GM21528 (cell line): ENCODE measurements around the gene MCRIP1.
"Not testable (repeated sequence)": the region's sequence is repeated elsewhere in the genome, so short reads cannot be mapped to it uniquely, and the experiment has no call there.

Experiments
- ATAC-seq: cut with Tn5 transposase; IDR thresholded peaks from one replicate; pipeline ENCODE4 v1.9.1; 2021; ENCODE audit warnings: mild to moderate bottlenecking, moderate library complexity; ENCODE audit not compliant: unreplicated experiment, low FRiP score

Gene MCRIP1

DNA sequence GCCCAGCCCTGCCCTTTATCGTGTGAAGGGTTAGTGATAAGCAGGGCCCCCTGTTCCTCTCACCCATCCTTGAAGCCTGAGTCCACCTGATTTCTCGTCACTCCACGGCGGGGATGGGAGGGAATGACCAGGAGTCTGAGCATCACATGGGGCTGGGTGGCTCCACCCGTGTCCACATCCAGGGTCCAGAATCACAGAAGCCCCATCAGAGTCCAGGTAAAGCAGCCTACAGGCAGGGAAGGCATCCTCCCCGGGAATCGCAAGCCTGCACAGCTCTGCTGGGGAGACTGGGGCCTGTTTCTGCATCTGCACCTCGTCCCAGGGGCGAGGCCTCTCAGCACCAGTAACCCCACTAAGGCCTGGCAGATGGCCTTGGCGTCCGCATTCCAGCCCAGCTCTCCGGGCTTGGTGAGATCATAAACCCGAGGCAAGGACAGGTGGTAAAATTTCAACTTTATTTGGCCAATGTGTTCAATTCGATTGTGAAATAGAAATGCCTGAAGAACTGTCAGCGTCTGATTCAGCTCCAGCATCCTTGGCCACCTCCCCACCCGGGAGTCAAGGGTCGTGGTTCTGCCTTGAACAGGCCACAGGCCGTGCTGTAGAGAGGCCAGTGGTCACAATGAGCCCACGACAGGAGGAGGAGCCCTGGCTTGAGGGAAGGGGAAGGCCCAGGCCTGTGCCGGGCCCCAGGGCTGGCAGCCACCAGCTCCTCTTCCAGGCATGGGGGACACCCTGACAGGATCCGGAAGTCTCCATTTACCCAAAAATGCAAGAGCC is 9.8 kb upstream of the MCRIP1 start:
- ATAC-seq, result no peak

DNA sequence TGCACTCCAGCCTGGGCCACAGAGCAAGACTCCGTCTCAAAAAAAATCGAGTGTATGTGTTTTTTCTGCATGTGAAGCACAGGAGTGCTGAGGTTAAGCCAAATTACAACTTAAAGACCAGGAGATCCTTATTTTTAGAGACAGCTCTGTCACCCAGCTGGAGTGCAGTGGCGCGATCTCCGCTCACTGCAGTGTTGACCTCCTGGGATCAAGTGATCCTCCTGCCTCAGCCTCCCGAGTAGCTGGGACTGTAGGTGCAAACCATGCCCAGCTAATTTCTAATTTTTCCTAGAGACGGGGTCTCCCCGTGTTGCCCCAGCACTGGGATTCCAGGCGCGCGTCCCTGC is 9.3 kb upstream of the MCRIP1 start:
- no peak for ATAC-seq

DNA sequence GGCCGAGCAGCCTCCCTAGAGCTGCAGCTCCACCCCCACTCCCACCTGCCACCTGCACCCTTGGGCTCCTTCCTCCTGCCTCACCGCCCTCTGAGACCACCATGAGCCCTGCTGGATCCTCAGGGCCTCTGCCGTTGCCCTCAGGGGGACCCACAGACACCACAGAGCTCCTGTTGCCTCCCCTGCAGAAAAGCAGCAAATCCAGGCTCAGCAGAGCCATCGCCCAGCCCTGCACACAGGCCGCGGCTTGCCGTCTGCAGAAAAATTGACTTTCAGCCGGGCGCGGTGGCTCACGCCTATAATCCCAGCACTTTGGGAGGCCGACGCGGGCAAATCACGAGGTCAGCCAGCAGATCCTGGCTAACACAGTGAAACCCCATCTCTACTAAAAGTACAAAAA is 8.8 kb upstream of the MCRIP1 start:
- no peak for ATAC-seq

DNA sequence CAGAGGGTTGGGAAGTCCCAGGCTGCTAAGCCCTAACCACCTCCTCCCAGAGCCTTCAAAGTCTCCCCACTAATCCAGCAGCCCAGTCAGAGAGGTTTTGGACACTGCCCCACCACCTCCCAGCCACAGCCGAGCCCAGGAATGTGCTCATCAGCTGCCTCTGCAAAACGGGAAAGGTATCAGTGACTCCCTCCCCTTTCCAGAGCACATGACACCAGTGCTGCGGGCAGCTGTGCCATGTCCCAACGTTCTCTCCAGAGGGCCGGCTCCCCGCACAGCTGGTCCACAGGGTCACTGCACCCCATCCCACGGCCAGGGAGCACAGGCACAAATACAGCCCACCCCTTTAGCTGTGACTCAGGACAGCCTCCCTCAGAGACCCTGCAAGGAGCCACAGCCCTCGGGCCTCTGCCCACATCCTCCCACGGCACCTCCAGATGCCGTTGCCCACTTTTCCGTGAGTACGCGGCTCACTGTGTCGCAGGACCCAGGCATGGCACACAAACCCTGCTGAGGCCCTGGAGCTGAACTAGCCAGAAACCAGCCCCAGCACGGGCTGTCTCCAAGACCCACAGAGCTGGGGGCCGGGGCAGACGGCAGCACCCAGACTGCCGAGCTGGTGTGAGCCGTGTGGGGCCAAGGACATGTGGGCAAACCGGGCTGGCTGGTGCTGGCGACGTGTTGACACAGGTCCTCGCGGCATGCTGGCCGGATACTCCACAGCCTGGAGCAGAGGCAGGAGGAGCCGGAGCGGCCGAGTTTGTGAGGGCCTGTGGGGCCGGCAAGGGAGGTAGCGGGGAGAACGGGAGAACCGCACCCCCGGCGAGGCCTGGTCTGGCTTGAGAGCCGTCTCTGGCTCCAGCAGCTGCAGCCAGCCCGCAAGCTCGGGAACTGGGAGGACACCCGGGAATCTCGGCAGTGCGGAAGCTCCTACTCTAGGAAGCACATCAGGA is 8.0 kb upstream of the MCRIP1 start:
- no peak for ATAC-seq

DNA sequence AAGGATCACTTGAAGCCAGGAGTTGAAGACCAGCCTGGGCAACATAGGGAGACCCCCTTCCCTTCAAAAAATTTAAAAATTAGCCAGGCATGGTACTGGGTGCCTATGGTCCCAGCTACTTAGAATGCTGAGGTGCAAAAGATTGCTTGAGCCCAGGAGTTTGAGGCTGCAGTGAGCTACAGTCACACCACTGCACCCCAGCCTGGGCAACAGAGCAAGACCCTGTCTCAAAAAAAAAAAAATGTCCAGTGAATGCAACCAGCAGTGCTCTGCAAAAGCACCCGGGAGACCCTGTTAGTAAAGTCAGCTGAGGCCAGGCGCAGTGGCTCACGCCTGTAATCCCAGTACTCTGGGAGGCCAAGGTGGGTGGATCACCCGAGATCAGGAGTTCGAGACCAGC is 7.0 kb upstream of the MCRIP1 start:
- not testable (repeated sequence) for ATAC-seq

DNA sequence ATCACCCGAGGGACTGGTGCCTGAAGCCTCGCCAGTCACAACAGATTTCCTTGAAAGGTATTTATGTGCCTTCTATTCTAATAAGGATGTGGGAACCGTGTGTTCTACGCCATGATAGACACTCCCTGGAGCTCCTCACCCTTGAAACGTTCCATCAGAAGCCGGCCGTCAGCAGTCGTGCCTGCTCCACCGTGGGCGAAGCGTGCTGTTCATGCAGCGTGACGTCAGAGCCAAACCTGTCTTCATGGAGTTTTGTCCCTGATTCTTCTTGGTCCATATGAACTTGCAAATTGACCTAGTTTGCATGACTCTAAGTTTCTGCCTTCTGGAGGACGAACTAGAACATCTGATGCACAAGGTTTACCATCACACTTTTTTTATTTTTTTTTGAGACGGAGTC is 6.2 kb upstream of the MCRIP1 start:
- ATAC-seq, result no peak

DNA sequence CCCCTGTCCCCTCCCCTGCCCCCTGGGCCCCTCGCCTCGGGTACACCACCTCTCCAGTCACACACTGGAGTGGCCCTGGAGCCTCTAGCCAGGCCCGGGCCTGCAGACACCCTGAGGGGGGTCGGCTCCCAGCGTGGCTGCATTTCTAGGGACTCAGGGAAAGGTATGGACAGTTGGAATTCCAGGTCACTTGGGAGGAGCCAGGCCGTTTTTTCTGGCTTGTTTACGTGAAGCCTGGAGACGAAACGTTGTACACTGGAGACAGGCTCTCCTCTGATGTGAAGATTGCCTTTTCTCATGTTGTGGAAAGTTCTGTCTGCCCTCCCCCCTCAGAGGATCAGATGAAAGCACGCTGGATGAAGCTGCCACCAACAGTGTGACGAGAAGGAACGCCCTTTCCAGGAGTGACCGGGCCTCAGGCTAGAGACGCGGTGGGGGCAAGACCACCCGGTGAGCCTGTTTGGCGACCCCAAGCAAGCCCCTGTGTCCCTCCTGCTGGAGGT is 5.7 kb upstream of the MCRIP1 start:
- ATAC-seq, result no peak

DNA sequence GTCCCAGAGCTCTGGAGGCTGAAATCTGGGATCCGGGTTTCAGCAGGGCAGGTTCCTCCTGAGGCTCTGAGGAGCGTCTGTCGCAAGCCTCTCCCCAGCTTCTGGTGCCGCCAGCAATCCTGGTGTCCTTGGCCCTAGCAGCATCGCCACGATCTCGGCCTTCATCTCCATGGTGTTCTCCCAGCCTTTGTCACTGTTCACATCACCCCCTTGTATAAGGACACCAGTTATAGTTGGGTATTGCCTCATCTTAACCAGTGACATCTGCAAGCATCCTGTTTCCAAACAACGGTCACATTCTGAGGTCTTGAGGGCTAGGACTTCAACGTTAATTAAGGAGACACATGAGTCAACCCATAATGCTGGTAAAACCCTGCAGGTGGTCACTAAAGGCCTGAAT is 4.5 kb upstream of the MCRIP1 start:
- ATAC-seq, result no peak

DNA sequence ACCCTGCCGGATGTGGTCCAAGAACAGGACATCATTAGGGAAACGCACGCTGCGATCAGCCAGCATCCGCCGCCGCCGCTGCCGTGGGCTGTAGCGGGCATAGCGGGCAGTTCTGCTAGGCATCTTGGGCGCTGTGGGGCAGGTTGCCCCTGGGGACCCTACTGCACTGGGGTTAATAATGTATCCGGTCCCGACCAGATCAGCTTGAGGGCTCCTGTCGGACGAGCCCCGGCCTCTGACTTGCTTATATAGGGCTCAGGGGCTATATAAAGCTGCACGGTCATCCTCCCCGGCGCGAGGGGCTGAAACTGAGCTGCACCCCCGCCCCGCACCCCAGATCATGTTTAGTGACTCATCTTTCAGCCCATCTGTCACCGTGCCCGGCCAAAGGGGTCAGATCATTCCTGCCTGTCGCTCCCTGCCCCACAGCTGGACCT is 1.8 kb upstream of the MCRIP1 start, which contains the start of gene PPP1R27:
Gene PPP1R27, minus strand, starts transcription at position 220 of the 437 bp plus-strand sequence. Its CDS starts 97 bp downstream, at position 123.
- no peak for ATAC-seq

DNA sequence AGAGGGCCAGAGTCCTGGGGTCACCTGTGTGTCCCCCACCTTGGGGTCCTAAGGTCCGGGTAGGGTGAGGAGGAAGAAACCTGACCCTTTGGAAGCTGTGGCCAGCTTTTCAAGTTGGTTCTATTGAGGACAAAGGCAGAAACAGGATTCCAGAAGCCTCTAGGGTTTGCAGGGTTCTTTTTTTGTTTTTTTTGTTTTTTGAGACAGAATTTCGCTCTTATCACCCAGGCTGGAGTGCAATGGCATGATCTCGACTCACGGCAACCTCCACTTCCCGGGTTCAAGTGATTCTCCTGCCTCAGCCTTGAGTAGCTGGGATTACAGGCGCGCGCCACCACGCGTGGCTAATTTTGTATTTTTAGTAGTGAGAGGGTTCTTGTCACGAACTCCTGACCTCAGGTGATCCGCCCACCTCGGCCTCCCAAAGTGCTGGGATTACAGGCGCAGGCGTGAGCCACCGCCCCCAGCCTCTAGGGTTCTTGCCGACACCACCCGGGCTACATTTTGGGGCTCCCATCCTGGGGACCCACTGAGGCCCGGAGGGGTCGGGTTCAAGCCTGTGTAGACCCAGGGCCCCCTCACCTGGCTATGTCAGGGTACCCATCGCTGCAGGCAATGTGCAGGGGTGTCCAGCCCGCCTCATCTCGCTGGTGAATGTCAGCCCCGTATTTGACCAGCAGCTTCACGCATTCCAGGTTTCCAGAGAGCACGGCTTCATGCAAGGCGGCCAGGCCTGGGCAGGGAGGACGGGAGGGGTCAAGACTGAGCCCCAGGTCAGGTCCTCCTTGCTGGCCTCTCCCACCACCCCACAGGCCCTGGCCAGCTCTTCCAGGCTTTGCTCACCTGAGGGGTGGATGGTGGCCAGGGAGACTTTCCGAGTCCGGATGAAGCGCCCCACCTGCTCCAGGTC is 1.1 kb upstream of the MCRIP1 start:
- ATAC-seq, result no peak

DNA sequence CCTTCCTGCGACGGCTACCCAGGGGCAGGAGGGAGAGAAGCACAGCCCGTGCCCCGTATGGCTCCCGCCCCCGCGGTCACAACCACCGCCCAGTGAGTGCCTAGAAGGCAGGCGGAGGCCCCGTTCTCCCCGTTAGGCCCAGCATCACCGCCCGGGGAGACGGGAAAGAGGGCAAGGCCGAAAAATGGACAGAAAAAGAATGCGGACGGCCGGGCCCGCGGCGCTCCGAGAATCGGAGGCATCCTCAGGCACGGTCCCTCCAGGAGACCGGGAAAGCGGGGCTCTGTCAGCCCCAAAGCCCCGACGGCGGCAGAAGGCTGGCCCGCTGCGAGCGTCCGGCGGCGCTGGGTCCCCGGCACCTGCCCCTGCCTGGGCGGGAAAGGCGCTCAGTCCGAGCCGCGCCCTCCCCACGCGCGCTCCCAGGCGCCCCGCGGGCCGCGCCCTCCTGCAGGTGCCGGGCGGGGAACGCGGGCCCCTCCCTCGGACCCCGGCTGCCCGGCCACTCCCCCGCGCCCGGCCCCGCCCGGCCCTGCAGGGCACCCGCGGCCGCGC is 407 bp downstream of the MCRIP1 start:
- ATAC-seq, result peak; percentile 59

DNA sequence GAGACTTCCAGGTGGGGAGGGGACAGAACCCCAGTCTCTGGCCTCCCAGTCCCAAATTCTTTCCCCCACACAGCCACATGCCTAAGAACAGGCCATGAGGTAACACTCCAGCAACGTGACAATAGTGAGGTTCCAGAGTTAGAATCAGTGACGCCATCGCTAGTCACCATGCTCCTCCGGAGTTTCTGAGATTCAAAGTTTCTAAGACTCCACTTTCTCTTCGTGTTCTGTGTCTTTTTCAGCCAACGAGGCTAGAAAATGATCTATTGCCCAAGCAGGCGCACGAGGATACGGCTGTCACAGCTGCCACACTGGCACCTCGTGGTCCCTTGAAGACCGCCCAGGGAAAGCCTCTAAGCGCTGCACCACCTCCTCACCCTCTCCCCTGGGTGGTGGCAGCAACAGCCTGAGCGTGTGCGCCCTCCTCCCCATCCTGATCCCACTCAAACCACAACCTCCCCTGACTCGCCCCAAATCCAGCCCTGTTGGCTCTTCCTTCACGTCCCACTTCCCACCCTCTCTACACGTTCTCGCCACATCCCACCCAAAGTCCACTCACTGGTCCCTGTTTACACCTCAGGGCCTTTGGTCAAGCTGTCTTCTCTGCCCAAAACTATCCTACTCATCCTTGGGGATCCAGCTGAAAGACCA is 1.0 kb downstream of the MCRIP1 start:
- ATAC-seq, result peak; percentile 19

DNA sequence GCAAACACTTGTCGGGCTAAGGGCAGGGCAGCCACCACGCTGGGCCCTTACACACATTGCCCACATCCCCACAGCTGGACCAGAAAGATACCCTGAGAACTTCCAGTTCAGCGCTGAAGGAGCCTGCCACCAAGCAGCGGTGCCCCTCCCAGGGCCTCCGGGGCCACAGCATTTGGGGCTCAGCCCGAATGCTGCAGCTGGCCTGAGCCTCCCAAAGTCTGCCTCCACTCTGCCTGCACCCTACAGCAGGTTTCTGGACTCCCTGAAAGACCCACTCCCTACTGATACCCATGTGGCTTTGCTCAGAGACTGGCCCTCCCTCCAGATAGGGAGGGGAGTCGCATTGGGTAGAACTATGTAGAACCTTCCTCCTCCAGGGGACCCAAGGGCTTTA is 1.5 kb downstream of the MCRIP1 start:
- ATAC-seq, result no peak

DNA sequence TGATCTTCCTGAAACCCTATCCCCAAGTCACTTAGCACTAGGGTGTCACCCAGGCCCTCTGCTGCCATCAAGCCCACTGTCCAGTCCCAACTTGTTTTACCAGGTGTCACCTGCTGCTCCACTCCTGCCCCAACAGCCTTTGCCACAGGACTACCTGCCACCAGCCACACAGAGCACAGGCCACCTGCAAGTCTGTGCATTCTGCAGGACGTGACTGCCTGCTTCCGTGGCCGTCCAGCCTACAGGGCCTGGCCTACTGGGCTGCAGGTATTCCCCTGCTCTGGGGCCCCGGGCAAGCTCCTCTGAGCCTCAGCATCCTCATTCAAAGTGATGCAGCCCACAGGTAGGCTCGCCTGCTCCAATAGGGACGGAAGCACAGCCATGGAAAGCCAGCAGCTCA is 3.2 kb downstream of the MCRIP1 start:
- ATAC-seq, result no peak

DNA sequence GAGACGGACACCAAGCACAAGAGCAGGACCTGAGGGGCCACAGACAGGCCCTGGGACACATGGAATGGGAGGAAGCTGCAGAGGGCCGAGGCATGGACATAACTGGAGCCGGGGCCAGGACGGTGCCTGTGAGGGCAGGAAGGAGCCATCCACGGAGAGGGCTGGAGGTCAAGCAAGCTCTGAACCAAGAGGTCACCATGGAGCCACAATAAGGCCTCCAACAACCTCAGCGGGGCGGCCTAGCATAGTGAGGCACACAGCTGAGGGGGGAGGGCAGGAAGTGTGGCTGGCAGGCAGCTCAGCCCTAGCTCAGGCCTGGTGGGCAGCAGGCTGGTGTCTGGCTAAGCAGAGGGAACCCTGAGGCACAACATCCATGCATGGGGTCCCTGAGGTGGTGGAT is 4.4 kb downstream of the MCRIP1 start:
- no peak for ATAC-seq

DNA sequence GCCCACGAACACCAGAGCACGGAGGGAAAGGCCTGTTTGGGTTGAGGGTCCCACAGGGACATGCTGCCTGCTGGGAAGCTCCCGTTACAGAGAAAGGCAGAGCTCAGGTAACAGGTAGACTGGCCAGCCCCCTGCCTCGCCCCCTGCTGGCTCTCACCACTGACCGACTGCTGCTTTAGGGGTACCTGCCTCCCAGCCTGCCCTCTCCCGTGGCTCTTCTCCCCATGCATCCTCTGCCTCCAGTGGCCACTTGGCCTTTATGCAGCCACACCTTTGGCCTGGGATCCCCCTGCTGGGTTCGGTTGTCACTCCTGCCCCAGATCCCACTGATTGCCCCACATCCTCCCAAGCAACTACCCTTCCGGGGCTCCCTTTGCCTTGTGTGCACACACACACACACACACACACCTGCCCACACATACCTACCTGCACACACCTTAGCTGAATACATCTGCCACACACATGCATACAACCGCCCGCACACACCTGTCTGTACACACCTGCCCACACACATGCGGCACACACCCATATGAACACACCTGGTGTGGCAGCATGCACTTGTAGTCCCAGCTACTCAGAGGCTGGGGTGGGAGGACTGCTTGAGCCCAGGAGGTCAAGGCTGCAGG is 7.1 kb downstream of the MCRIP1 start:
- no peak for ATAC-seq

DNA sequence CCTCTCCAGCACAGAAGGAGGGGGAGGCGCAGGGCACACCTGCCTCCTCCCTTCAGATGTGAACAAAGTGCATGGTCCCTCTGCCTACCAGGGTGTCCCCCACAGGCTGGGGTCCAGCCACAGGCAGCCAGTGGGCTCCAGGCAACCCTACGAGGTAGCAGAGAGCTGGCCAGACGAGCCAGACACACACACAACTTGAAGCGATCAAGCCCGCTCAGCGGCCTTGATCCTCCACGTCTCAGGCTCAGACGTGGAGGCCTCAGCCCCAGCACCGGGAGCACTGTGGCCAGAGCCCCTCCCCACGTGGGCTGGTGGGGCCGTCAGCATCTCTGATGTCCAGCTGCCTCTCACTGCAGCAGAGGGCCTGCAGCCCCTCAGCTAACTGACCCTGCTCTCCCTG is 8.5 kb downstream of the MCRIP1 start:
- ATAC-seq, result no peak

DNA sequence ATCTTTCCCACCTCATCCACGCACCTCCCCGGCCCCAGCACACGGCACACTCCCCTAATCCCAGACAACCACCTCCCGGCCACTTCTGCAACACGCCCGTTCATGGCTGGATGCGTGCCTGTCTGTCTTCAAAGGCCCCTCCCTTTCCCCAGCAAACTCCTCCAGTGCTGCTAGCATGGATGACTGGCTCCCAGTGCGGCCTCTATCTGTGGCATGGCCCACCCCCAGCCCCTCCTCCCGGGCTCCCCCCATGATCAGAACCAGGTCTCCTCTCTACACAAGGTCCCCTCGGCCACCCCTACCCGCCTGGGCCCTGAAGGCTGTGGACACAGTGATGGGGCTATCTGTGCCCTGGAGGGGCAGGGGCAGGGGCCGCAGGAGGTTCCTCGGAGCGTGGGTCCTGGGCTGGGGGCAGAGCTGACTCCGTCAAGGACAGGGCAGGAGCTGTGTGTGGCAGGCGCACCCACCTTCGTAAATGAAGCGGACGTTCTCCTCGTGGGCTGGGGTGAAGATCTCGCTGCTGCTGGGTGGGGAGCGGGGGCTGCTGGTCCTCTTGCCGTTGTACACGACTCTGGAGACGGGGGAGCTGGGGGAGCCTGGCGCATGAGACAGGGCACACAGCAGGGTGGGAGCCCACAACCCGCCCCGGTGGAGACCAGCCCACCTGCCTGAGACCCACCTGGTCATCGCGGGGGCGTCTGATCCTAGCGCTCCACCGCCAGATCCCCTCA is 9.1 kb downstream of the MCRIP1 start:
- no peak for ATAC-seq
